GM21723 (cell line): ENCODE data around the gene OXER1.
"Not testable (repeated sequence)": the region's sequence is repeated elsewhere in the genome, so short reads cannot be mapped to it uniquely, and the experiment has no call there.

Source experiments
- ATAC-seq: cut with Tn5 transposase; IDR thresholded peaks from one replicate; pipeline ENCODE4 v1.9.1; 2021; ENCODE audit warnings: mild to moderate bottlenecking, moderate library complexity; ENCODE audit not compliant: unreplicated experiment

The OXER1 gene

GRCh38 chr2:42752816-42753813, 10.8 kb downstream of the OXER1 start:
- no peak for ATAC-seq

DNA sequence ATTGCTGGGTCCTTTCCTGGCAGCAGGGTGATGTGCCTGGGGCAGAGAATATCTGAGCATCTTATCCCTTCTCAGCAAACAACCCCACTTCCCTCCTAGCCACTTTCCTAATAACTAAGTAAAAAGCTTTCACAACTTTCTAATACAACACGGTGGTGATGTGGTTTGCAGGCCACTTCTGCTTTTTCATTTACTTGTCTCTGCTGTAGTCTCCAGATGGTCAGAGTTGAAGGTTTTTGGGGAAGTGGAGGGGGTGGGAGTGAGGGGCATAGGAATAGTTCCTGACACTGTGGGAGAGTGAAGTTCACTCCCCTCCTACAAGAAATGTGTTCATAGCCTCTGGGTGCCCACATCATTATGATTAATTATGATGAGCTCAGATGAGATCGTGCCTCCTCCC, 11.6 kb downstream of the OXER1 start:
- ATAC-seq: peak; percentile 78

GRCh38 chr2:42748840-42749239, 15.1 kb downstream of the OXER1 start:
- no peak for ATAC-seq

GRCh38 chr2:42747422-42747821, 16.5 kb downstream of the OXER1 start:
- no peak for ATAC-seq

GRCh38 chr2:42744545-42745082, 19.3 kb downstream of the OXER1 start:
- no peak for ATAC-seq

DNA sequence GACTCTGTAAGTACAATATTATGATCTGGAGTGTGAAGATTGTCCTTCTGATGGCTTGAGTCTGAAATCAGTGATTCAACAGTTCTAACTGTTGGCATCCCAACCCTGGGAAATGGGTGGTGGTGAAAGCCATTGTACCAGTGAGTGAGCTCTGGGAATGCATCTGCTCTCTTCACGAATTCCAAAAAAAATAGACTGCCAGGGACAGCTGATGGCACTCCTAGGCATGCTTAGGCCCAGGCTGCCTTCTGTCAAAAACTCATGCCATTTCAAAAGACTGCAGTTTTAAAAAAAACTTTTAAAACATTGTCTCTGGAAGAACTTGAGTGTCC, 20.3 kb downstream of the OXER1 start:
- ATAC-seq: no peak

DNA sequence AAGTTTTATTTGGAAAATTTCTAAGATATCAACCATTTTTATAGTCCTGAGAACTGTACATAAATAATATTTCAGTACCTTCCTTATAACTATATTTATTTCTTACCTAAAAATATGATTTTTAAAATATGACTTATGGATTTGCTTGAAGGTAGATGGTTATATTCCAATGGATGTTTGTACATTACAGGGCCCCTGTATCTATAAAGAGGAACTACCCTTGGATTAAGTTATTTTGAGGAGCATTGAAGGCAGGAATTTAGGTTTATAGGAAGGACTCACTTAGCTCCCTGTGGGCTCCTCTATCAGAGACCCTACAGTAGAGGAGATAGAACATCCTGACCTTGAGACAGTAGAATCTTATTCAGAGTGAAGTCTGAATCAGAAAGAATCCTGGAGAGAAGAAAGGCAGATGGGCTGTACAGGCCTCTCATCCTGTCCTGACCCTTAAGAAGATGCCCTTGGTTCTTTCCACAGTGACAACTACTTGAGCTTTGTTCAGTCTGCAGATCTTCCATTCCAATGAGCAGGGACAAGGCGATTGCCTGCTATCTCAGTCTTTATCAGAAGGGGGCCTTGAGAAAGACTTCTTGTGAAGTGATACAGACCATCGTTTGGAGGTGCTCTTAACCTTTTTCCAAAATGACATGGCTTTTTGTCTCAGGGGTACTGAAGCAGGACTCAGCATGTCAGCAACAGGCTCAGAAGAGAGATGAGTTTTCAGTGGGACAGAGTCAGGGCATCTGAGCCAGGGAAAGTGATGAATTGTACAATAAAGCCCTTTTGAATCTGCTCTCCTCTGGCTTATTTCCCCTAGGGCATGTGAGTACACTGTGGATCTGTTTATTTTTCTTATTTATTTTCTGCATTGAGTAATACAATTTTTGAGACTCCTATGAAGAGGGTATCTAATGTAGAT, 20.9 kb downstream of the OXER1 start:
- no peak for ATAC-seq

DNA sequence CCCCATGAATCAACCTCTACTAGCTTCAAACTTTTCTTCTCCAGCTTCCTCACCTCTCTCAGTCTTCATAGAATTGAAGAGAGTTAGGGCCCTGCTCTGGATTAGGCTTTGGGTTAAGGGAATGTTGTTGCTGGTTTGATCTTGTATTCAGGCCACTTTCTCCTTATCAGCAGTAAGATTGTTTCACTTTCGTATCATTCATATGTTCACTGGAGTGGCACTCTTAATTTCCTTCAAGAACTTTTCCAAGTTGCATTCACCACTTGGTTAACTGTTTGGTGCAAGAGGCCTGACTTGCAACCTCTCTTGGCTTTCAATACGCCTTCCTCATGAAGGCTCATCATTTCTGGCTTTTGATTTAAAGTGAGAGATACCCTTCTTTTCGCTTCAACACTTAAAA, 22.8 kb downstream of the OXER1 start:
- ATAC-seq: no peak

- no peak for ATAC-seq
Measured at GRCh38 chr2:42736598-42737322, 27.2 kb downstream of the OXER1 start.

DNA sequence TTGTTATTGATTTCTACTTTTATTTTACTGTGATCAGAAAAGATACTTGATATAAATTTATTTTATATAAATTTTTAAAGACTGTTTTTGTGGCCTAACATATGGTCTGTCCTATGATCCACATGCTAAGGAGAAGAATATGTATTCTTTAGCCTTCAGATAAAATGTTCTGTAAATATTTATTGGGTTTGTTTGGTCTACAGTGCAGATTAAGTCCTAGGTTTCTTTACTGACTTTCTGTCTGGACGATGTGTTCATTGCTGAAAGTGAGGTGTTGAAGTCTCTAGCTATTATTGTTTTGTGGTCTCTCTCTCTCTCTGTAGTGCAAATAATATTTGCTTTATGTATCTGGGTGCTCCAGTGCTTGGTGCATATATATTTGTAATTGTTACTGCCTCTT, 30.1 kb downstream of the OXER1 start:
- no peak for ATAC-seq

GRCh38 chr2:42731316-42731715, 32.6 kb downstream of the OXER1 start:
- ATAC-seq: not testable (repeated sequence)

- no peak for ATAC-seq
Measured at GRCh38 chr2:42726680-42727079, 37.3 kb downstream of the OXER1 start.

DNA sequence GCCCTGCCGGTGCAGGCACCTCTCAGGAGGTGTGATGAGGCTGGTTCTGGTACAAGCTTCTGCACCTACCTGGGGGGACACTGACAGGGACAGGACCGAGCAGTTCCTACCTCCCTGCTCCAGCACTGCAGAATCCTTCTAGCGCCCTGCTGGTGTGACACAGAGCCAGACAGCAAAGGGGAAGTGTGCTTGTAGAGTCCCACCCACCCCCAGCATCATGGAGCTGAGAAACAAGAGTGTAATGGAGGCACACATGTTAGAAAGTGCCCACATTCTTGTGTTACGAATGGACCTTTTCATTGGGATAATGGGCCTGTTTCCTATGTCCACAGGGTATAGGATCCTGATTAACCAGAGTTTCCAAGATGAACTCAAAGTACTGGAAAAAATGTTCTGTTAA, 38.3 kb downstream of the OXER1 start:
- no peak for ATAC-seq

DNA sequence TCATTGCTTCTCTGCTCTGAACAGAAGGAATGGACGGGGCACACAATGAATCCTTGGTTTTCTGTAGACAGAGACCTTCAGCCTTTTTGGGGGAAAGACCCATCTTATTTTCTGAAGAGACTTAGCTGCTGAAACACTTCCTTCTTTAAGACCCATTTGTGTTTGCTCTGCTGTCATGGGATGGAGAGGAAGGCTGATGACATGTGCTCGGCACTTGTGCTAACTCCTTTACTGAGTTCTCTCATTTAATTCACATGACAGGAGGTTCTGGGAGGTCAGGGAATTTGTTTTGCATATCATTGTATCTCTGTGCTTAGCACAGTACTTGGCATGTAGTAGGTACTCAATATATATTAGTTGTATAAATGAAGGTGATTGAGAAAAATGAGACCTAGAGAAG, 39.0 kb downstream of the OXER1 start:
- ATAC-seq: no peak

DNA sequence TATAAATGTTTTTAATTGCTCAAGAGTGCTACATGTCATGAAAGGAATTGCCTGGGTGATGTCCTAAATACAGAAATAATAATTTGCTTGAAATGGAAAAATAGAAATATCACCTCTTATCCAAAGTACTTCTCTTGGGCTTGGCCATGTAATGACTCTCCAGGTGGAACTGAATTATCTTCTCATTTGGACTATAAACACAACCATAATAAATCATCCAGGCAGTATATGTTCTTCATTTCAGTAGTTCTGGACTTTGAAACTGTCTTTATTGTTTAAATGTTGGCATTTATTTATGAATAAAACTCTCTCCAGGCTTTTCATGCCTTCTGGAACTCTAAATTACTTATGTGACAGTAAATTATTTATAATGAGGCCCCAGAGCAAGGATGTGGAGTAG, 40.5 kb downstream of the OXER1 start:
- ATAC-seq: no peak

- peak; percentile 98 for ATAC-seq
Measured at GRCh38 chr2:42722320-42723190, 41.4 kb downstream of the OXER1 start.

DNA sequence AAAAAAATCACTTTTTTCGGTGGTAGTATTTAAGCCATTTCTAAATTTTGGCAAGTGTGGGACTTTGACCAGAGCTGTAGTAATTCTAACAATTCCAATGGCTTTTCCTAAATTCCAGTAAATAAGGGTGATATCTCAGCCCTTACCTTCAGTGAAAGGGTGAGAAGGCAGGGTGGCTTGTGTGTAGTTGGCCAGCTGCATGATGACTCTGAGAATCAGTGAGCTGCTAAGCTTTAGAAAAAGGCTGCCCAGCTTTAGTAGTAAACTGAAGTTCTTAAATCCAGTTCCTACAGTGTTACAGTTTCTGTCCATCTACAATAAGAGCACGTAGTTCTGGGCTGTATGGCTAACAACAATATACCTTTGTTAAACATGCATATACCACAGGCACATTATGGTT, 42.0 kb downstream of the OXER1 start:
- ATAC-seq: peak; percentile 9

DNA sequence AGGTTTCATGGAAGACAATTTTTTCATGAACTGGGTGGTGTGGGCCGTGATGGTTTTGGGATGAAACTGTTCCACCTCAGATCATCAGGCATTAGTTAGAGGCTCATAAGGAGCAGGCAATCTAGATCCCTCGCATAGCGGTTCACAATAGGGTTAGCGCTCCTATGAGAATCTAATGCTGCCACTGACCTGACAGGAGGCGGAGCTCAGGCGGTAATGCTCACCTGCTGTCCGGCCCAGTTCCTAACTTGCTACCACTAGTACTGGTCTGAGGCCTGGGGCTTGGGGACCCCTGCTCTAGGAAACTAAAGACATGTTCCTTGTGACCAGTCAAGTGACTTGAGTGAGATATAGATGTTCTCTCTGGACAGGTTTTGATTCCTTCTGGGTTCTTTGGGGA, 49.2 kb downstream of the OXER1 start:
- no peak for ATAC-seq

- no peak for ATAC-seq
Measured at GRCh38 chr2:42713920-42714319, 50.0 kb downstream of the OXER1 start.

- ATAC-seq: no peak
Measured at GRCh38 chr2:42712934-42713333, 51.0 kb downstream of the OXER1 start.
